ENCODE measurements around the gene CDK5RAP1.

The CDK5RAP1 gene

DNA sequence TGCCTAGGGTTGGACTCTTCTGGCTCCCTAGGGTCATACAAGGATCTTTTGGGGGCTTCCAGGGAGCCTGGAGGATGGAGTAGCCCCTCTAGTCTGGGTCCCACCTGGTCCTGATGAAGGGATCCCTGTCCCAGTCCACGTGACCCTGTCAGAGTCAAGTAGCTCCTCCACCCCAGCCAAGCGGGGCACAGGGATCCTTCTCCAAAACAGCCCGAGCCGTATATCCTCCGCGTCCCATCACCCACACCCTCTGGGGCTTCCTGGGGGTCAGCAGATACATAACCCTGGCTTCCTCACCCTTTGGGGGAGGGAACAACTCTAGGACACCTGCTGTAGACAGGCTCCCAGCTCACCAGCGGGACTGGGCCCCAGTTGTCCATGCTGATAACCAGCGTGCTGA, 90.3 kb downstream of the CDK5RAP1 start:
- Histone ChIP-seq H3K27me3 (ENCODE audit: insufficient read depth, poor library complexity, severe bottlenecking) (no peaks in the 10 kb centered on the region), H3K9me3 (ENCODE audit: severe bottlenecking) (no peaks in the 10 kb centered on the region), H3K36me3 (ENCODE audit: low read depth) (no peaks in the 10 kb centered on the region), H3K27ac (ENCODE audit: poor library complexity, severe bottlenecking) (no peak overlapping the region), H3K4me1 (ENCODE audit: insufficient read depth, poor library complexity, severe bottlenecking) (no peaks in the 10 kb centered on the region), H3K4me3 (ENCODE audit: severe bottlenecking) (no peak overlapping the region)
- TF ChIP-seq, protein P1, sequence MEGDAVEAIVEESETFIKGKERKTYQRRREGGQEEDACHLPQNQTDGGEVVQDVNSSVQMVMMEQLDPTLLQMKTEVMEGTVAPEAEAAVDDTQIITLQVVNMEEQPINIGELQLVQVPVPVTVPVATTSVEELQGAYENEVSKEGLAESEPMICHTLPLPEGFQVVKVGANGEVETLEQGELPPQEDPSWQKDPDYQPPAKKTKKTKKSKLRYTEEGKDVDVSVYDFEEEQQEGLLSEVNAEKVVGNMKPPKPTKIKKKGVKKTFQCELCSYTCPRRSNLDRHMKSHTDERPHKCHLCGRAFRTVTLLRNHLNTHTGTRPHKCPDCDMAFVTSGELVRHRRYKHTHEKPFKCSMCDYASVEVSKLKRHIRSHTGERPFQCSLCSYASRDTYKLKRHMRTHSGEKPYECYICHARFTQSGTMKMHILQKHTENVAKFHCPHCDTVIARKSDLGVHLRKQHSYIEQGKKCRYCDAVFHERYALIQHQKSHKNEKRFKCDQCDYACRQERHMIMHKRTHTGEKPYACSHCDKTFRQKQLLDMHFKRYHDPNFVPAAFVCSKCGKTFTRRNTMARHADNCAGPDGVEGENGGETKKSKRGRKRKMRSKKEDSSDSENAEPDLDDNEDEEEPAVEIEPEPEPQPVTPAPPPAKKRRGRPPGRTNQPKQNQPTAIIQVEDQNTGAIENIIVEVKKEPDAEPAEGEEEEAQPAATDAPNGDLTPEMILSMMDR (IDR thresholded peaks at IDR 0.05; ENCODE audit: poor library complexity, severe bottlenecking) = no peak
- ATAC-seq (ENCODE audit: low read depth) (no peak), DNase-seq (ENCODE audit: low spot score) (no peak)

DNA sequence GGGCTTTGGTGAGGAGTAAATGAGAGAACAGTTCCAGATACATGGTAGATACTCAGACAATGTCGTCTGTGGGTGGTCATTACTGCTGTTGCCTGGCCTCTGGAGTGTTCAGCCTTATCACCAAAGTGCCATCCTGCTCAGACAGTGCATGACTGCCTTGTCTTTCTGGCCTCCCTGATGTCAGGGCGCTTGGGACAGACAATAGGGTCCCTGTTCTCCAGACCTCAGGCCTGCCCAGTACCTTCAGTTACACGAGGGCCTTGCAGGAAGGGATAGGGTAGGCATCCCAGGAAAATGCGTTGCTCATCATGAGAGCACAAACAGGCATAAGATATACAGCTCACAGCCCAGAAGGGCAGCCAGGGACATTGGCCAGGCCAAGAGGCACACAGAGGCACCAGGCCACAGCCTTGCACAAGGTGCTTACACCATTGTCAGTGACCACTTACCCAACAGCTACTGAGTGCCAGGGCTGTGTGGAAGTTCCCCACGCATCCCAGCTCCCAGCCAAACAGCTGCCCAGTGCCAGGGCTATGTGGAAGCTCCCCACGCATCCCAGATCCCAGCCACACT, 90.9 kb downstream of the CDK5RAP1 start:
- no peaks in the 10 kb centered on the region for H3K9me3 ChIP-seq (ENCODE audit: severe bottlenecking)
- no peaks in the 10 kb centered on the region for H3K36me3 ChIP-seq (ENCODE audit: low read depth)
- ATAC-seq (ENCODE audit: low read depth) = peak; percentile 7
- no peaks in the 10 kb centered on the region for H3K27me3 ChIP-seq (ENCODE audit: insufficient read depth, poor library complexity, severe bottlenecking)
- no peak overlapping the region for H3K4me3 ChIP-seq (ENCODE audit: severe bottlenecking)
- DNase-seq (ENCODE audit: low spot score) = no peak
- no peak overlapping the region for H3K27ac ChIP-seq (ENCODE audit: poor library complexity, severe bottlenecking)
- no peaks in the 10 kb centered on the region for H3K4me1 ChIP-seq (ENCODE audit: insufficient read depth, poor library complexity, severe bottlenecking)
- TF ChIP-seq, protein P1 (IDR thresholded peaks at IDR 0.05; ENCODE audit: poor library complexity, severe bottlenecking) = no peak

DNA sequence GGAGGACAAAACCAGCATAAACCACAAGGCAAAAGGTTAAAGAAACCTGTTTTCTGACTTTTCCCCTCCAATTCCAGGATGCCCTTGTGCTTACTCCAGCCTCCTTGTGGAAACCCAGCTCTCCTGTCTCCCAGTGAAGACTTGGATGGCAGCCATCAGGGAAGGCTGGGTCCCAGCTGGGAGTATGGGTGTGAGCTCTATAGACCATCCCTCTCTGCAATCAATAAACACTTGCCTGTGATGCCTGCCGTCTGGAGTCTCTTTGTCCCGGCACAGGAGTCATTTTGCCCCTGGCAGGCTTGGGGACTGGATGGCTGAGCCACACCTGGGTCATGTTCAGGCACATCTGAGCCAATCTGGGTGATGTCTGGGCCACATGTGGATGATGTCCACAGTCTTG, 91.7 kb downstream of the CDK5RAP1 start:
- H3K4me1 ChIP-seq (ENCODE audit: insufficient read depth, poor library complexity, severe bottlenecking) = no peaks in the 10 kb centered on the region
- H3K36me3 ChIP-seq (ENCODE audit: low read depth) = no peaks in the 10 kb centered on the region
- no peak for DNase-seq (ENCODE audit: low spot score)
- H3K4me3 ChIP-seq (ENCODE audit: severe bottlenecking) = no peak overlapping the region
- no peaks in the 10 kb centered on the region for H3K9me3 ChIP-seq (ENCODE audit: severe bottlenecking)
- TF ChIP-seq, protein P1 (IDR thresholded peaks at IDR 0.05; ENCODE audit: poor library complexity, severe bottlenecking) = no peak
- no peak overlapping the region for H3K27ac ChIP-seq (ENCODE audit: poor library complexity, severe bottlenecking)
- ATAC-seq (ENCODE audit: low read depth) = no peak
- no peaks in the 10 kb centered on the region for H3K27me3 ChIP-seq (ENCODE audit: insufficient read depth, poor library complexity, severe bottlenecking)
